ENCODE measurements around the gene SDCCAG8.

The SDCCAG8 gene

DNA sequence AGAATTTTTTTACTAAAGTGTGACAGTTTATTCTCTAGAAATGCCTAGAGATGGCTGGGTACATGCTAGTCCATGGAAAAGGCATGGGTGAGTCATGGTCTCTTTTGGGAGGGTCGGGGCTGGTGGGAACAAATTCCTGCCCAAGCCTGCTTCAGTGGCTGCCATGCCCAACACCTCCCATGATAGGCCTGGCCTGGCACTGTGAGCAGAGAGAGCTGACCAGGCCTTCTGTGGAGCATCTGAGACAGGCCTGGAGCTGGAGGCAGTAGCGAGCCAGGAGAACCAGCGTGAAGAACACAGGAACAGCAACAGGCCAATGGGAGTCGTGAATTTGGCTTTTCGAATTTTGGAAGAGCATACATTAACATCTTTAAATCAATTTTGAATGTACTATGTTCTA is 209.2 kb downstream of the SDCCAG8 start:
- no peaks in the 10 kb centered on the region for H3K9me3 ChIP-seq
- H3K4me3 ChIP-seq (ENCODE audit: low read depth, low read length), result no peak overlapping the region
- H3K36me3 ChIP-seq, result no peaks in the 10 kb centered on the region
- H3K4me1 ChIP-seq, result peaks cover 12% of the 10 kb centered on the region
- DNase-seq, result peak; percentile 29
- no peaks in the 10 kb centered on the region for H3K27me3 ChIP-seq
- TF ChIP-seq, protein P1, sequence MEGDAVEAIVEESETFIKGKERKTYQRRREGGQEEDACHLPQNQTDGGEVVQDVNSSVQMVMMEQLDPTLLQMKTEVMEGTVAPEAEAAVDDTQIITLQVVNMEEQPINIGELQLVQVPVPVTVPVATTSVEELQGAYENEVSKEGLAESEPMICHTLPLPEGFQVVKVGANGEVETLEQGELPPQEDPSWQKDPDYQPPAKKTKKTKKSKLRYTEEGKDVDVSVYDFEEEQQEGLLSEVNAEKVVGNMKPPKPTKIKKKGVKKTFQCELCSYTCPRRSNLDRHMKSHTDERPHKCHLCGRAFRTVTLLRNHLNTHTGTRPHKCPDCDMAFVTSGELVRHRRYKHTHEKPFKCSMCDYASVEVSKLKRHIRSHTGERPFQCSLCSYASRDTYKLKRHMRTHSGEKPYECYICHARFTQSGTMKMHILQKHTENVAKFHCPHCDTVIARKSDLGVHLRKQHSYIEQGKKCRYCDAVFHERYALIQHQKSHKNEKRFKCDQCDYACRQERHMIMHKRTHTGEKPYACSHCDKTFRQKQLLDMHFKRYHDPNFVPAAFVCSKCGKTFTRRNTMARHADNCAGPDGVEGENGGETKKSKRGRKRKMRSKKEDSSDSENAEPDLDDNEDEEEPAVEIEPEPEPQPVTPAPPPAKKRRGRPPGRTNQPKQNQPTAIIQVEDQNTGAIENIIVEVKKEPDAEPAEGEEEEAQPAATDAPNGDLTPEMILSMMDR (IDR thresholded peaks at IDR 0.05; ENCODE audit: low read depth, low read length), result no peak

DNA sequence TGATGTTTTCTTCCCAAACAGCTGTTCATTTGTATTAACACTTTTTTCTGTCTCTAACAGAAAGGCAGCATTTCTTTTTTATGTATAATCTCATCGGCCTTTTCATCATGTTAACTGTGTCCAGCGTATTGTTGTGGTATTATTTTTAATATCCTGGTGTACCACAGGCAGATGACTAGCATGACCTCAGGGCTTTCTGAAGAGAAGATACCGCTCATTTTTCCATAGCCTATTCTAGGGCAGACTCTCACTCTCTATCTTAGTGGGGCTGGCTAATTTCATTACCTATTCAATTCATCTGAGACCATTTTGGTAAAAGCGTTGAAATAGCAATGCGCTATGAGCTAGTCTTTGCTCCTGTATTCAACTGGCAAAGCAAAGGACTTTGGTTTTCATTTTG is 209.9 kb downstream of the SDCCAG8 start:
- DNase-seq, result no peak
- no peaks in the 10 kb centered on the region for H3K9me3 ChIP-seq
- no peaks in the 10 kb centered on the region for H3K36me3 ChIP-seq
- TF ChIP-seq, protein P1 (IDR thresholded peaks at IDR 0.05; ENCODE audit: low read depth, low read length), result no peak
- H3K4me1 ChIP-seq, result peaks cover 13% of the 10 kb centered on the region
- no peak overlapping the region for H3K4me3 ChIP-seq (ENCODE audit: low read depth, low read length)
- H3K27me3 ChIP-seq, result no peaks in the 10 kb centered on the region

DNA sequence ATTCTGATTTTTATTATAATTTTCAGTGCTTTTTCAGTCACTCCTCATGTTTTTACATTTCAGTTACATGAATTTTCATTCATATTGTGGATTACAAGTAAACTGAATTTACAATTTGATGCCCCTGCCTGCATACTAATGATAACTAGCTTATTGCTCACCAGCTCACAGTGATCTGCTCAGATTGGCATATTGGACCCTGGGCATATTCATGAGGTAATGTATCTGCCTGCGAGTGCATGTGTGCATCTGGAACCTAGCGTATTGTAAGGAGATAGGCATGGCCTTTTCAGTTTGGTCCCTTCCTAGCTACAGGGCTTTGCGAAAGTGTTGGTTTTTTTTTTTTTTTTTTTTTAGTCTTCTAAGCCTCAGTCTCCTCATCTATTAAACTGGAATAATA is 213.7 kb downstream of the SDCCAG8 start:
- Histone ChIP-seq H3K4me3 (ENCODE audit: low read depth, low read length) (no peak overlapping the region), H3K9me3 (no peaks in the 10 kb centered on the region), H3K4me1 (peaks cover 33% of the 10 kb centered on the region), H3K36me3 (no peaks in the 10 kb centered on the region), H3K27me3 (no peaks in the 10 kb centered on the region)
- TF ChIP-seq, protein P1 (IDR thresholded peaks at IDR 0.05; ENCODE audit: low read depth, low read length), result no peak
- no peak for DNase-seq

DNA sequence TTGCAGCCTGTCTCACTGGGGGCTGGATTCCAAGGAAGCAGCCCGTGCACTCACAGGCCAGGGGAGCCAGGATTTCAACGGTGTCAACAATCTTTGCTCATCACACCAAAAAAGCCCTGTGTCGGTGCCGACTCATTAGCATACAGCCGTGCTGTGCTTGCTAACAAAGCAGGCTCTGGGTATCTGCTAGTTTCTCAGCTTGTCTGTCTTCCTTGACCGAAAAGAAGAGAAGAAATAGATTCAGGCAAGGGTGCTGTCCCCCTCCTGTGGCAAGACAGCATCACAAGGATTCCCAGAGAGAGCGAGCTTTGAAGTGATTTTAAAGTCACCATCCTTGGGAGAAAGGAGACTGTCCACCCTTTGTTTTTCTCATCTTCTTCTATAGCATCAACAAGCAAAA is 214.7 kb downstream of the SDCCAG8 start:
- TF ChIP-seq, protein P1 (IDR thresholded peaks at IDR 0.05; ENCODE audit: low read depth, low read length), result no peak
- no peak overlapping the region for H3K4me3 ChIP-seq (ENCODE audit: low read depth, low read length)
- DNase-seq, result no peak
- H3K36me3 ChIP-seq, result no peaks in the 10 kb centered on the region
- H3K4me1 ChIP-seq, result peaks cover 32% of the 10 kb centered on the region
- no peaks in the 10 kb centered on the region for H3K9me3 ChIP-seq
- H3K27me3 ChIP-seq, result no peaks in the 10 kb centered on the region

DNA sequence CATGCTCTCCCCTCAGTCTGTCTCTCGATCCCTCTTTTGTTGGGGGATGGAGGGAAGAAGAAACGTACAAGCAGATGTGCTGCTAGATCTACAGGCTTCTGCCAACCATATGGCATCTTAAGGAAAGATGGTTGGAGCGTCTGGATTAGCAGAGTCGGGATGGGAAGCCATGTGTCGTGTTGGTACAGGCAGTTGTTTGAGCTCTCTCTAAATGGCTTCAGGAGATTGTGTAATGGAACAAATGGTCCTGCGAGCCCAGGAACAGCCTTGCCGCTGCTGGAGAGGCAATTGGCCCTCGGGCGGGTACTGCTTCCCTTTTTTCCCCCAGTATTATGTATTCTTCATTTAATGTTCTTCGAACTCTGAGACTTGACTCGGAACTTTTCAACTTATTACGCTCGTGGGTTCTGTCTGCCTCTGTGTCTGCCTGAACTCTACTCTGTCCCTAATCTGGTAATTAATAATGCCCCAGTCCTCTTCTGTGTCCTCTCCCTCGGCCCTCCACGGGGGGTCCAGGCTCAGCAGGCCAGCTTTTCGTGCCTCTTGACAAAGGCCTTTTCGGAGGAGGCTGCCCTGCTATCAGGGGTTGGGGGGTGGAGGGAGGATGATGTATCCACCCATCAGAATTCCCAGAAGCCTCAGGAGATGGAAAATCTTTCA is 215.3 kb downstream of the SDCCAG8 start:
- no peaks in the 10 kb centered on the region for H3K27me3 ChIP-seq
- H3K9me3 ChIP-seq, result no peaks in the 10 kb centered on the region
- DNase-seq, result no peak
- H3K4me3 ChIP-seq (ENCODE audit: low read depth, low read length), result no peak overlapping the region
- no peaks in the 10 kb centered on the region for H3K36me3 ChIP-seq
- TF ChIP-seq, protein P1 (IDR thresholded peaks at IDR 0.05; ENCODE audit: low read depth, low read length), result no peak
- peaks cover 31% of the 10 kb centered on the region for H3K4me1 ChIP-seq

Data from BE2C (cell line).